ENCODE results near the gene ZNF397.

DNA sequence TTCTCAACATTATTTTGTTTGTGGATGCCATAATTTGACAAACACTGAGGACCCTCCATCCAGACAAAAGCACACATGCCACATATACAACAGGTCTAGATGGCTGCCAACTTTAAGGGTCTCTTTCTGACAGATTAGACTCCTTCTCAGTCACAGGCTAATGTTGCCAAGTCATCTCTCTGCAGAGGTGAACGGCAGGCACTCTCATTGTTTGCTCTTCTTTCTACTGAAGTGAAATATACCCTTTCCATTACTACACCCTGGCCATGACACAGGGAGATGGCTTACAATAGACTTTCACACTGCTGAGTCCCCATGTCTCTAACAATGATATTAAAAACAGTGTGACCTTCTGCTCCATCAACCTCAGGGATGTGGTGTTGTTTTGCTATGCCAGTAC is 47.5 kb upstream of the ZNF397 start:
- no peak for TF ChIP-seq POLR2AphosphoS5 (IDR thresholded peaks at IDR 0.05; ENCODE audit: low read depth, low read length)
- no peak for TF ChIP-seq EZH2 (IDR thresholded peaks at IDR 0.05)
- TF ChIP-seq, protein P1, sequence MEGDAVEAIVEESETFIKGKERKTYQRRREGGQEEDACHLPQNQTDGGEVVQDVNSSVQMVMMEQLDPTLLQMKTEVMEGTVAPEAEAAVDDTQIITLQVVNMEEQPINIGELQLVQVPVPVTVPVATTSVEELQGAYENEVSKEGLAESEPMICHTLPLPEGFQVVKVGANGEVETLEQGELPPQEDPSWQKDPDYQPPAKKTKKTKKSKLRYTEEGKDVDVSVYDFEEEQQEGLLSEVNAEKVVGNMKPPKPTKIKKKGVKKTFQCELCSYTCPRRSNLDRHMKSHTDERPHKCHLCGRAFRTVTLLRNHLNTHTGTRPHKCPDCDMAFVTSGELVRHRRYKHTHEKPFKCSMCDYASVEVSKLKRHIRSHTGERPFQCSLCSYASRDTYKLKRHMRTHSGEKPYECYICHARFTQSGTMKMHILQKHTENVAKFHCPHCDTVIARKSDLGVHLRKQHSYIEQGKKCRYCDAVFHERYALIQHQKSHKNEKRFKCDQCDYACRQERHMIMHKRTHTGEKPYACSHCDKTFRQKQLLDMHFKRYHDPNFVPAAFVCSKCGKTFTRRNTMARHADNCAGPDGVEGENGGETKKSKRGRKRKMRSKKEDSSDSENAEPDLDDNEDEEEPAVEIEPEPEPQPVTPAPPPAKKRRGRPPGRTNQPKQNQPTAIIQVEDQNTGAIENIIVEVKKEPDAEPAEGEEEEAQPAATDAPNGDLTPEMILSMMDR (IDR thresholded peaks at IDR 0.05 in 2 of 3, conservative IDR thresholded peaks at IDR 0.05 in 1 of 3; ENCODE audit: borderline replicate concordance in 1 of 3, insufficient read depth in 1 of 3, low read depth in 2 of 3, low read length in 2 of 3), result no peak
- TF ChIP-seq EZH2phosphoT487 (IDR thresholded peaks at IDR 0.05; ENCODE audit: borderline replicate concordance), result no peak
